ENCODE measurements around the gene SLC16A3.

DNA sequence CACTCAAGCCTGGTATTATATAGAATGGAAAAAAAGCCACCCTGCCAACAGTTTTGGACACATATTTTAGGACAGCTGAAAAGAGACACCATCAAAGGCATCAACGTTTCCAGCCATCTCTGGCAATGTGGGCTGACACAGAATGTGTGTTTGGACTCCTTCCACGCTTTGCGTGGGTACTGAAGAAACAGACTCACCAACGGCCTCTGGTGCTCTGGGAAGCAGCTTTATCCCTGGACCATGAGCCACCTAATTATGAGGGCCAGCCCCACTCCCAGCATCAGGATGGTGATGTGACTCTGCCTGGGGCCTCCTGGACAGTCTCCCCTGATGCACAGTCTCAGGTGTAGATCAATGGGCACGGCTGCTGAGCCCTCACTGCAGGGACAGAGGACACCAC, 44.1 kb upstream of the SLC16A3 start:
- TF ChIP-seq TAF1 (conservative IDR thresholded peaks at IDR 0.05), result no peak
- TF ChIP-seq, protein P1, sequence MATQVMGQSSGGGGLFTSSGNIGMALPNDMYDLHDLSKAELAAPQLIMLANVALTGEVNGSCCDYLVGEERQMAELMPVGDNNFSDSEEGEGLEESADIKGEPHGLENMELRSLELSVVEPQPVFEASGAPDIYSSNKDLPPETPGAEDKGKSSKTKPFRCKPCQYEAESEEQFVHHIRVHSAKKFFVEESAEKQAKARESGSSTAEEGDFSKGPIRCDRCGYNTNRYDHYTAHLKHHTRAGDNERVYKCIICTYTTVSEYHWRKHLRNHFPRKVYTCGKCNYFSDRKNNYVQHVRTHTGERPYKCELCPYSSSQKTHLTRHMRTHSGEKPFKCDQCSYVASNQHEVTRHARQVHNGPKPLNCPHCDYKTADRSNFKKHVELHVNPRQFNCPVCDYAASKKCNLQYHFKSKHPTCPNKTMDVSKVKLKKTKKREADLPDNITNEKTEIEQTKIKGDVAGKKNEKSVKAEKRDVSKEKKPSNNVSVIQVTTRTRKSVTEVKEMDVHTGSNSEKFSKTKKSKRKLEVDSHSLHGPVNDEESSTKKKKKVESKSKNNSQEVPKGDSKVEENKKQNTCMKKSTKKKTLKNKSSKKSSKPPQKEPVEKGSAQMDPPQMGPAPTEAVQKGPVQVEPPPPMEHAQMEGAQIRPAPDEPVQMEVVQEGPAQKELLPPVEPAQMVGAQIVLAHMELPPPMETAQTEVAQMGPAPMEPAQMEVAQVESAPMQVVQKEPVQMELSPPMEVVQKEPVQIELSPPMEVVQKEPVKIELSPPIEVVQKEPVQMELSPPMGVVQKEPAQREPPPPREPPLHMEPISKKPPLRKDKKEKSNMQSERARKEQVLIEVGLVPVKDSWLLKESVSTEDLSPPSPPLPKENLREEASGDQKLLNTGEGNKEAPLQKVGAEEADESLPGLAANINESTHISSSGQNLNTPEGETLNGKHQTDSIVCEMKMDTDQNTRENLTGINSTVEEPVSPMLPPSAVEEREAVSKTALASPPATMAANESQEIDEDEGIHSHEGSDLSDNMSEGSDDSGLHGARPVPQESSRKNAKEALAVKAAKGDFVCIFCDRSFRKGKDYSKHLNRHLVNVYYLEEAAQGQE (IDR thresholded peaks at IDR 0.05), result no peak
- TF ChIP-seq CTCF (IDR thresholded peaks at IDR 0.05; ENCODE audit: low read depth, low read length, missing input control), result no peak
- TF ChIP-seq SP1 (IDR thresholded peaks at IDR 0.05), result no peak
- no peak for TF ChIP-seq EGR1 (IDR thresholded peaks at IDR 0.05; ENCODE audit: low read depth in 2 of 2)
- no peak for TF ChIP-seq RAD21 (IDR thresholded peaks at IDR 0.05)
- no peak for TF ChIP-seq MAX (IDR thresholded peaks at IDR 0.05)
- TF ChIP-seq GABPA (IDR thresholded peaks at IDR 0.05 in 1 of 2, conservative IDR thresholded peaks at IDR 0.05 in 1 of 2), result no peak
- TF ChIP-seq YY1 (IDR thresholded peaks at IDR 0.05), result no peak
- no peak for TF ChIP-seq ATF3 (IDR thresholded peaks at IDR 0.05)
- no peak for TF ChIP-seq FOXA1 (IDR thresholded peaks at IDR 0.05)
